Spleen (tissue), 7 donors: ENCODE data around the gene UNCX.

Experiments used
- POLR2A ChIP-seq, 3 donors: fragments of 450-650 bp; IDR thresholded peaks; one replicate each; pipeline ENCODE4 v1.5.1; 2017; ENCODE audit warnings: antibody characterized with exemption in 3 of 3, mild to moderate bottlenecking in 1 of 3
- TF ChIP-seq, protein P1 (sequence below), 11 experiments: fragments of 200-600 bp in 7 of 11; fragments of 450-650 bp in 4 of 11; sonication (generic) in 4 of 11; IDR thresholded peaks in 8 of 11; conservative IDR thresholded peaks in 3 of 11; 1 replicate in 7 of 11; 2 replicates in 4 of 11; pipeline versions ENCODE4 v1.4.0 to v1.8.0; 2016 to 2021; ENCODE audit warnings: antibody characterized with exemption in 11 of 11, inconsistent platforms in 4 of 11, mild to moderate bottlenecking in 1 of 11
- donor health status: DM: no; HTN: no; CAD: no; lungs with moderate emphysema.
- donor health status: DM: no; HTN: no; CAD: no.
- donor health status: DM: no; HTN: no; CAD: no.

- TF ChIP-seq POLR2A (IDR thresholded peaks at IDR 0.05) = no peak
- TF ChIP-seq, protein P1, sequence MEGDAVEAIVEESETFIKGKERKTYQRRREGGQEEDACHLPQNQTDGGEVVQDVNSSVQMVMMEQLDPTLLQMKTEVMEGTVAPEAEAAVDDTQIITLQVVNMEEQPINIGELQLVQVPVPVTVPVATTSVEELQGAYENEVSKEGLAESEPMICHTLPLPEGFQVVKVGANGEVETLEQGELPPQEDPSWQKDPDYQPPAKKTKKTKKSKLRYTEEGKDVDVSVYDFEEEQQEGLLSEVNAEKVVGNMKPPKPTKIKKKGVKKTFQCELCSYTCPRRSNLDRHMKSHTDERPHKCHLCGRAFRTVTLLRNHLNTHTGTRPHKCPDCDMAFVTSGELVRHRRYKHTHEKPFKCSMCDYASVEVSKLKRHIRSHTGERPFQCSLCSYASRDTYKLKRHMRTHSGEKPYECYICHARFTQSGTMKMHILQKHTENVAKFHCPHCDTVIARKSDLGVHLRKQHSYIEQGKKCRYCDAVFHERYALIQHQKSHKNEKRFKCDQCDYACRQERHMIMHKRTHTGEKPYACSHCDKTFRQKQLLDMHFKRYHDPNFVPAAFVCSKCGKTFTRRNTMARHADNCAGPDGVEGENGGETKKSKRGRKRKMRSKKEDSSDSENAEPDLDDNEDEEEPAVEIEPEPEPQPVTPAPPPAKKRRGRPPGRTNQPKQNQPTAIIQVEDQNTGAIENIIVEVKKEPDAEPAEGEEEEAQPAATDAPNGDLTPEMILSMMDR (IDR thresholded peaks at IDR 0.05 in 8 of 11, conservative IDR thresholded peaks at IDR 0.05 in 3 of 11) = no peak
These were observed 34.6 kb upstream of the UNCX start for GRCh38 chr7:1197997-1198625.
